GM12878 (cell line): ENCODE data around the gene DIAPH3. TPM values are rescaled to one million over a fixed set of nuclear protein-coding genes. Genes with fewer than 3 reads are reported as not detected.

Experiments used
- ATAC-seq: fragments of 200-7000 bp; cut with Tn5 transposase; 3 replicates; pipeline ENCODE4 v1.9.1; 2020; ENCODE audit warnings: mild to moderate bottlenecking, moderate library complexity
- BruUV-seq: library from RNA; stranded (reverse); fragments of 400-500 nt; replicated peaks from 2 replicates; lab custom pipeline; 2021; lab: Mats Ljungman, UMichigan
- CTCF ChIA-PET: fragments of 300-600 bp; sonication (Branson Sonifier 250); formaldehyde crosslinking; extraction: SDS; loops from one replicate; lab custom pipeline; 2021; ENCODE audit warnings: inconsistent platforms; lab: Yijun Ruan, JAX
- POLR2A ChIA-PET: fragments of 350-600 bp; formaldehyde crosslinking; extraction: SDS; loops from one replicate; lab custom pipeline; 2021; ENCODE audit warnings: inconsistent platforms; lab: Charles Lee
- RAD21 ChIA-PET: fragments of 300-600 bp; sonication (Branson Sonifier 250); formaldehyde crosslinking; loops from one replicate; lab custom pipeline; 2023; ENCODE audit warnings: antibody characterized with exemption; ENCODE audit not compliant: unreplicated experiment; lab: Charles Lee
- SMC1A ChIA-PET: fragments of 300-600 bp; sonication (Branson Sonifier 250); formaldehyde crosslinking; loops from one replicate; lab custom pipeline; 2023; ENCODE audit not compliant: unreplicated experiment, uncharacterized antibody; lab: Charles Lee
- DNase-seq: peaks from one replicate; pipeline ENCODE4 v3.0.0-alpha.2; 2011; ENCODE audit warnings: low read depth, low spot score
- FAIRE-seq: peaks from 3 replicates; lab custom pipeline; 2011; peaks lifted over from hg19 to GRCh38; lab: Jason Lieb, UNC
- H2AFZ ChIP-seq: 2 replicates; pipeline ENCODE4 v1.6.0; 2011; ENCODE audit warnings: low read depth, low read length, control low read depth; ENCODE audit not compliant: control insufficient read depth
- H3K27ac ChIP-seq: 2 replicates; pipeline ENCODE4 v1.5.1; 2011; ENCODE audit warnings: control low read depth; ENCODE audit not compliant: control insufficient read depth, insufficient read depth
- H3K27me3 ChIP-seq, 2 experiments: replicated peaks in 1 of 2; 2 replicates each; pipeline versions ENCODE4 v1.6.0 to v1.6.1; 2011; ENCODE audit warnings: low read length in 1 of 2; ENCODE audit not compliant: control insufficient read depth in 2 of 2, insufficient read depth in 2 of 2
- H3K36me3 ChIP-seq, 2 experiments: 2 replicates each; pipeline ENCODE4 v1.5.1; 2011; ENCODE audit warnings: low read length in 1 of 2; ENCODE audit not compliant: control insufficient read depth in 2 of 2, insufficient read depth in 2 of 2
- H3K4me1 ChIP-seq: 2 replicates; pipeline ENCODE4 v1.6.1; 2011; ENCODE audit warnings: mild to moderate bottlenecking, low read length, moderate library complexity, mixed read lengths; ENCODE audit not compliant: control insufficient read depth, insufficient read depth
- H3K4me2 ChIP-seq: 2 replicates; pipeline ENCODE4 v1.6.0; 2011; ENCODE audit warnings: control low read depth; ENCODE audit not compliant: control insufficient read depth, insufficient read depth
- H3K4me3 ChIP-seq: fragments of 200-600 bp; sonication (generic); 2 replicates; pipeline ENCODE4 v1.5.1; 2016
- H3K79me2 ChIP-seq: 2 replicates; pipeline ENCODE4 v1.6.0; 2011; ENCODE audit warnings: low read length; ENCODE audit not compliant: control insufficient read depth, insufficient read depth
- H3K9ac ChIP-seq: 2 replicates; pipeline ENCODE4 v1.8.0; 2011; ENCODE audit warnings: low read length, control low read depth, mixed read lengths; ENCODE audit not compliant: control insufficient read depth, insufficient read depth
- H3K9me3 ChIP-seq: replicated peaks from 3 replicates; pipeline ENCODE4 v1.5.1; 2011; ENCODE audit warnings: mild to moderate bottlenecking, low read length; ENCODE audit not compliant: control insufficient read depth, insufficient read depth
- H4K20me1 ChIP-seq: 2 replicates; pipeline ENCODE4 v1.6.0; 2011; ENCODE audit not compliant: control insufficient read depth, insufficient read depth
- BACH1 ChIP-seq: fragments of 450-650 bp; IDR thresholded peaks from 2 replicates; pipeline ENCODE4 v1.6.1; 2017; ENCODE audit warnings: mild to moderate bottlenecking, borderline replicate concordance
- CBX5 ChIP-seq: sonication (generic); IDR thresholded peaks from 2 replicates; pipeline ENCODE4 v1.6.1; 2016; ENCODE audit warnings: low read depth, moderate library complexity, mild to moderate bottlenecking, inconsistent platforms
- IKZF1 ChIP-seq: fragments of 450-650 bp; conservative IDR thresholded peaks from 2 replicates; pipeline ENCODE4 v1.6.1; 2017; ENCODE audit warnings: antibody characterized with exemption, mild to moderate bottlenecking
- IRF5 ChIP-seq: fragments of 450-650 bp; IDR thresholded peaks from 2 replicates; pipeline ENCODE4 v1.6.1; 2017; ENCODE audit warnings: borderline replicate concordance
- KLF5 ChIP-seq: fragments of 450-650 bp; IDR thresholded peaks from 2 replicates; pipeline ENCODE4 v1.6.1; 2014; ENCODE audit warnings: mild to moderate bottlenecking; ENCODE audit not compliant: partially characterized antibody
- MEF2B ChIP-seq: fragments of 450-650 bp; IDR thresholded peaks from 2 replicates; pipeline ENCODE4 v1.6.1; 2018; ENCODE audit warnings: mild to moderate bottlenecking, moderate library complexity; ENCODE audit not compliant: partially characterized antibody, poor library complexity, severe bottlenecking
- PBX3 ChIP-seq: IDR thresholded peaks from 2 replicates; pipeline ENCODE4 v1.6.1; 2011; ENCODE audit warnings: mild to moderate bottlenecking, low read depth, low read length, moderate library complexity; ENCODE audit not compliant: insufficient replicate concordance
- PML ChIP-seq: IDR thresholded peaks from 2 replicates; pipeline ENCODE4 v1.6.1; 2012; ENCODE audit warnings: low read length, inconsistent platforms
- RAD51 ChIP-seq: fragments of 450-650 bp; IDR thresholded peaks from 2 replicates; pipeline ENCODE4 v1.6.1; 2016; ENCODE audit warnings: moderate library complexity, mild to moderate bottlenecking, inconsistent platforms
- SMAD5 ChIP-seq: IDR thresholded peaks from 2 replicates; pipeline ENCODE4 v1.6.1; 2016; ENCODE audit warnings: antibody characterized with exemption, low read depth
- SP1 ChIP-seq: IDR thresholded peaks from one replicate; pipeline ENCODE4 v1.6.1; 2011; ENCODE audit warnings: low read depth, low read length
- SPI1 ChIP-seq: IDR thresholded peaks from 2 replicates; pipeline ENCODE4 v1.6.1; 2011; ENCODE audit warnings: low read depth, mild to moderate bottlenecking, low read length, moderate library complexity, borderline replicate concordance; ENCODE audit not compliant: insufficient read depth
- ZNF384 ChIP-seq: IDR thresholded peaks from 2 replicates; pipeline ENCODE4 v1.6.1; 2012; ENCODE audit warnings: low read depth, mild to moderate bottlenecking, low read length, improper control_type of control experiment, borderline replicate concordance
- in situ Hi-C: fragments of 300-500 bp; cut with MboI; formaldehyde crosslinking; loops from 9 replicates; pipeline ENCODE4 v1.14.3; 2018; ENCODE audit warnings: mixed read lengths
- intact Hi-C: fragments of 100-400 bp; cut with micrococcal nuclease; formaldehyde crosslinking; loops from one replicate; pipeline ENCODE4 v1.14.2; 2022; ENCODE audit not compliant: unreplicated experiment
- polyA plus RNA-seq, 11 experiments: library from polyadenylated mRNA; depleted of rRNA in 4 of 11; unstranded in 6 of 11; stranded (reverse) in 5 of 11; fragments of >200 nt; fragmentation: Nextera tagmentation in 4 of 11; fragmentation: Illumina TruSeq in 1 of 11; extraction: Ambion mirVana in 4 of 11; extraction: Trizol in 1 of 11; gene quantifications; 1 replicate in 1 of 11; 2 replicates in 10 of 11; pipeline versions ENCODE4 v1.2.1 to v1.2.3, GENCODE V29; 2011 to 2016; ENCODE audit warnings: inconsistent platforms in 2 of 11, missing spikeins in 2 of 11, low read depth in 1 of 11
- total RNA-seq, 4 experiments: library from RNA; depleted of rRNA in 3 of 4; stranded (reverse); fragments of >200 nt in 3 of 4; fragmentation: Illumina TruSeq in 1 of 4; extraction: Trizol in 1 of 4; gene quantifications; 2 replicates each; pipeline versions ENCODE4 v1.2.1 to v1.2.3, GENCODE V29; 2013 to 2021
- TF ChIP-seq, protein P1 (sequence below): fragments of 450-650 bp; IDR thresholded peaks from 2 replicates; pipeline ENCODE4 v1.6.1; 2017; ENCODE audit warnings: mild to moderate bottlenecking, moderate library complexity

Gene DIAPH3
- total and polyA plus RNA-seq, 10 of the 15 experiments (the other 5 are each of a cell fraction or from before 2014, with no cell fraction given), result 10.1 to 25.2 (median 15.4) TPM

- in situ Hi-C loops (no loop called here), intact Hi-C loops (no loop called here)
- no peak for DNase-seq
- no peaks in the 10 kb centered on the region for H3K9me3 ChIP-seq
- H3K4me2 ChIP-seq, result no peak overlapping the region; the same call in 1 of the 2 replicates
- H3K36me3 ChIP-seq, result no peaks in the 10 kb centered on the region
- TF ChIP-seq IKZF1 (no peak), SP1 (no peak), CBX5 (no peak), ZNF384 (no peak), MEF2B (no peak), PML (no peak), IRF5 (no peak), RAD51 (no peak), SMAD5 (no peak), BACH1 (no peak), PBX3 (no peak), KLF5 (no peak), SPI1 (no peak)
- TF ChIP-seq, protein P1, sequence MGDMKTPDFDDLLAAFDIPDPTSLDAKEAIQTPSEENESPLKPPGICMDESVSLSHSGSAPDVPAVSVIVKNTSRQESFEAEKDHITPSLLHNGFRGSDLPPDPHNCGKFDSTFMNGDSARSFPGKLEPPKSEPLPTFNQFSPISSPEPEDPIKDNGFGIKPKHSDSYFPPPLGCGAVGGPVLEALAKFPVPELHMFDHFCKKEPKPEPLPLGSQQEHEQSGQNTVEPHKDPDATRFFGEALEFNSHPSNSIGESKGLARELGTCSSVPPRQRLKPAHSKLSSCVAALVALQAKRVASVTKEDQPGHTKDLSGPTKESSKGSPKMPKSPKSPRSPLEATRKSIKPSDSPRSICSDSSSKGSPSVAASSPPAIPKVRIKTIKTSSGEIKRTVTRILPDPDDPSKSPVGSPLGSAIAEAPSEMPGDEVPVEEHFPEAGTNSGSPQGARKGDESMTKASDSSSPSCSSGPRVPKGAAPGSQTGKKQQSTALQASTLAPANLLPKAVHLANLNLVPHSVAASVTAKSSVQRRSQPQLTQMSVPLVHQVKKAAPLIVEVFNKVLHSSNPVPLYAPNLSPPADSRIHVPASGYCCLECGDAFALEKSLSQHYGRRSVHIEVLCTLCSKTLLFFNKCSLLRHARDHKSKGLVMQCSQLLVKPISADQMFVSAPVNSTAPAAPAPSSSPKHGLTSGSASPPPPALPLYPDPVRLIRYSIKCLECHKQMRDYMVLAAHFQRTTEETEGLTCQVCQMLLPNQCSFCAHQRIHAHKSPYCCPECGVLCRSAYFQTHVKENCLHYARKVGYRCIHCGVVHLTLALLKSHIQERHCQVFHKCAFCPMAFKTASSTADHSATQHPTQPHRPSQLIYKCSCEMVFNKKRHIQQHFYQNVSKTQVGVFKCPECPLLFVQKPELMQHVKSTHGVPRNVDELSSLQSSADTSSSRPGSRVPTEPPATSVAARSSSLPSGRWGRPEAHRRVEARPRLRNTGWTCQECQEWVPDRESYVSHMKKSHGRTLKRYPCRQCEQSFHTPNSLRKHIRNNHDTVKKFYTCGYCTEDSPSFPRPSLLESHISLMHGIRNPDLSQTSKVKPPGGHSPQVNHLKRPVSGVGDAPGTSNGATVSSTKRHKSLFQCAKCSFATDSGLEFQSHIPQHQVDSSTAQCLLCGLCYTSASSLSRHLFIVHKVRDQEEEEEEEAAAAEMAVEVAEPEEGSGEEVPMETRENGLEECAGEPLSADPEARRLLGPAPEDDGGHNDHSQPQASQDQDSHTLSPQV, result no peak
- TF ChIP-seq, all 136 proteins: peak for 0
- H3K9ac ChIP-seq, result no peak overlapping the region
- H3K79me2 ChIP-seq, result no peaks in the 10 kb centered on the region
- RAD21 ChIA-PET, result interaction anchor here (0.8 kb wide), 1 partner anchor 73 kb away, joined by 3 read pairs; no protein-coding TSS in a partner anchor
- ATAC-seq (peak; percentile 62), FAIRE-seq (no peak)
- CTCF ChIA-PET, result interaction anchor here (1.0 to 1.2 kb wide), 3 partner anchors 11 to 151 kb away, joined by 3 to 4 read pairs (median 3); no protein-coding TSS in a partner anchor
- H3K4me3 ChIP-seq, result no peak overlapping the region
- peaks cover 4% of the 10 kb centered on the region; the same call in 1 of the 2 replicates for H3K4me1 ChIP-seq
- no peak overlapping the region for H2AFZ ChIP-seq
- POLR2A ChIA-PET, result no interaction called here
- no peak overlapping the region for H3K27ac ChIP-seq
- SMC1A ChIA-PET, result interaction anchor here (1.0 to 1.5 kb wide), 5 partner anchors 15 to 574 kb away, joined by 3 to 6 read pairs (median 3); no protein-coding TSS in a partner anchor
- H4K20me1 ChIP-seq, result no peaks in the 10 kb centered on the region
- no TSS peak for BruUV-seq
- H3K27me3 ChIP-seq, result no peaks in the 10 kb centered on the region
These were observed 408.0 kb downstream of the DIAPH3 start for GRCh38 chr13:59755632-59756290.
